C1 segment of cervical spinal cord (tissue), 14 donors: Measurements from ENCODE around the gene MMP25.
A peak's percentile ranks its signal among the peaks of the same experiment; 100 is the strongest.

Experiments
- DNase-seq, 14 donors: peaks; one replicate each; lab custom pipeline; 2025; lab: John Stamatoyannopoulos, UW

Gene MMP25

DNA sequence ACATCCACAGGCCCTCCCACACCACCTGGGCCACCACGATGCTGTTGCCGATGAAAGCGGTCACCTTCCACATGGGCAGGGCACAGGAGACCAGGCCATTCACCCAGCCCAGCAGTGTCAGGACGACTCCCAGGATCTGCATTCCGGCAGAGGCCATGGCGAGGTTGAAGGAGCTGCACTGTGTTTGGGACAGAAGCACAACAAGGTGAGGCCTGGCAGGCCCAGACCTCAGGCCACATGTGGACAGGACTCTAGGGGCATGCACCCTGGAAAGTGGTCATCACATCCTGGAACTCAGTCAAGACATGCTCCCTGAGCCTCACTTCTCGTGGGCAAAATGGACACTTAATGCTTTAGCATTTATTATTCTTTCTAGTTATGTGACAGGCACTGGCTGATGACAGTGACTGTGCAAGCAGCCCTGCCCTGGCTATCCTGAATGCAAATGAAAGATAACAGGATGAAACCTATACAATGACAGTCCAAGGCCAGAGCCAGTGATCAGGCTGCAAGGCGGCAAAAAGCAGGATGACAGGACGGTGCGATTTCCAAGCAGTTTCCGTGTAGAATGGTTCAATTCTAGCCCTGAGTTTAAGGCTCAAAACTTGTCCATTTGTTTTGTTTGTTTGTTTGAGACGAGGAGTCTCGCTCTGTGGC, 30.4 kb upstream of the MMP25 start:
- no peak for DNase-seq

DNA sequence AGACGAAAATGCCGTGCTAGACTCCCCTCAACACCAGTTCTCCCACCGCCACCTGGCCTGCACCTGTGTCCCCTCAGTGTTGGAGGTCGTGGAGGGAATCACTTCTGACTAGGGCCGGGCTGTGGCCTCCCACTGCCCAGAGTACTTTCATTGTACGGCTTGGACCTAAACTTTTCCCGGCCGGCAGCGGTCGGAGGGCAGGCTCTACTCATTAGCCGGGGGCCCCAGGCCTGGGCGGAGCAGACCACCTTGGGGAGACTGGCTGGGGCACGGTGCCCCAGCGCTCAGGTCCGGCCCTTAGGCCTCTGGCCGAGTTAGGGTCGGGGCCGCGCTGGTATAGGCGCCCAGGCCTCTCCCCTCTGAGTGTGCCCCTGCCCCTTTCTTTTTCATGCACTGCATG, 29.0 kb upstream of the MMP25 start:
- DNase-seq = no peak

DNA sequence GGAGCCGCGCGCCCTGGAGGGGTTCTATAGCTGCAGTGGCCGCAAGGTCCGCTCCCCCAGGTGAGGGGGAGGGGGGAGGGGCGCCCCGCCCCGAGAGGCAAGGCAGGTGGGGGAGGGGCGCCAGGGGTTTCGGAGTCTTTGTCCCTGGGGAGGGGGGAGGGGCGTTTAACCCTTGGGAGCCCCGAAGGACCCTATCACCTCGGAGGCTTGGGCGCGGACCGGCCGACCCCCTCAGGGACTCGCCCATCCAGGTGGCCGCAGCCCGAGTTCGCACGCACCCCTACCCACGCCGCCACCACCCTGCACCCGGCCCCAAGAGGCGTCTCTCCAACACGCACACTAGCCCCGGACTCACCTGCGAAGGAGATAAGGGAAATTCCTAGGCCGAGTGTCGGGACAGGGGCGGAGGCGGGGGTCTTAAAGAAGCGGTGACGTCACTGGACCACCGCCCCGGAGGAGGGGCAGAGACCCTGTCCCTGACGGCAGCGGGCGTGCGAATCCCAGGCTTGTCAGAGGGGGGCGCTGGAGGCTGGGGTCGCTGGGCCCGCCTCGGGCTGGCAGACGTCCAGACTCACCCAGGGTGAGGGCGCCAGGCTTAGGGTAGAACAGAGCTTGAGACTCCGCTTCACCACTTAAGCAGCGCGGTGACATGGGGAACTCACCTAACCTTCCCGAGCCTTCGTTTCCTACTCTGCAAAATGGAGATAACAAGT, 28.4 kb upstream of the MMP25 start, which contains the start of gene CLDN6:
Gene CLDN6, minus strand, starts transcription at position 390 of the 713 bp plus-strand sequence. CDS start 2,162 bp downstream, outside the sequence.
- DNase-seq = no peak

DNA sequence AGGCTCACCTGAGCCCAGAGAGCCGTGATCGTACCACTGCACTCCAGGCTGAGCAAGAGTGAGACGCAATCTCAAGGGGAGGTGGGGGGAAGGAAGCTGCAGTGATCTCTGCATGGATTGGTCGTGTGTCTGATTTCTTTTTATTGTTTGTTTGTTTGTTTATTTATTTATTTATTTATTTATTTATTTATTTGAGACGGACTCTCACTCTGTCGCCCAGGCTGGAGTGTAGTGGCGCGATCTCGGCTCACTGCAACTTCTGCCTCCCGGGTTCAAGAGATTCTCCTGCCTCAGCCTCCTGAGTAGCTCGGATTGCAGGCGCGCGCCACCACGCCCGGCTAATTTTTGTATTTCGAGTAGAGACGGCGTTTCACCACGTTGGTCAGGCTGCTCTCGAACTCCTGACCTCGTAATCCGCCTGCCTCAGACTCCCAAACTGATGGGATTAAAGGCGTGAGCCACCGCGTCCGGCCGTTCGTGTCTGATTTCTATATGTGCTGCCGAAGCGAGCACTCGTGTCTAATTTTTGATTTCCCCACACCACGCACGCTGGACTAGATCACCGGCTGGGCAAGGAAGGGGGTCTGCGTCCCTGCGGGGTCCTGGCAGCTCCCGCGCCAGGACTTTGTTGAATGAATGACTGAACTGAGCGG, 26.6 kb upstream of the MMP25 start:
- DNase-seq = no peak

DNA sequence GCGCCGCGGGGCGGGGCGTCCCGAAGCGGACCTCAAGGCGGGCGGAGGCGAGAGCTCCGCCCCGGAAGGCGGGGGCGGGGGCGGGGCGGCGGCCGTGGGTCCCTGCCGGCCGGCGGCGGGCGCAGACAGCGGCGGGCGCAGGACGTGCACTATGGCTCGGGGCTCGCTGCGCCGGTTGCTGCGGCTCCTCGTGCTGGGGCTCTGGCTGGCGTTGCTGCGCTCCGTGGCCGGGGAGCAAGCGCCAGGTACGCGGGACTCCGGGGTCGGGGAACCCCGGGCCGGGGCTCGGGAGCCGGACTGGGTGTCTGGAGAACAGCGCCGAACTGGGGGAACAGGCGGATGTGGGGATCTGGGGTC, 26.1 kb upstream of the MMP25 start, which contains the start of gene TNFRSF12A:
Gene TNFRSF12A, plus strand, starts transcription at position 122 of the 357 bp plus-strand sequence. Its CDS starts 30 bp downstream, at position 152.
- DNase-seq = peak in 11 of 14 donors; percentile 19 to 66 (median 39)

DNA sequence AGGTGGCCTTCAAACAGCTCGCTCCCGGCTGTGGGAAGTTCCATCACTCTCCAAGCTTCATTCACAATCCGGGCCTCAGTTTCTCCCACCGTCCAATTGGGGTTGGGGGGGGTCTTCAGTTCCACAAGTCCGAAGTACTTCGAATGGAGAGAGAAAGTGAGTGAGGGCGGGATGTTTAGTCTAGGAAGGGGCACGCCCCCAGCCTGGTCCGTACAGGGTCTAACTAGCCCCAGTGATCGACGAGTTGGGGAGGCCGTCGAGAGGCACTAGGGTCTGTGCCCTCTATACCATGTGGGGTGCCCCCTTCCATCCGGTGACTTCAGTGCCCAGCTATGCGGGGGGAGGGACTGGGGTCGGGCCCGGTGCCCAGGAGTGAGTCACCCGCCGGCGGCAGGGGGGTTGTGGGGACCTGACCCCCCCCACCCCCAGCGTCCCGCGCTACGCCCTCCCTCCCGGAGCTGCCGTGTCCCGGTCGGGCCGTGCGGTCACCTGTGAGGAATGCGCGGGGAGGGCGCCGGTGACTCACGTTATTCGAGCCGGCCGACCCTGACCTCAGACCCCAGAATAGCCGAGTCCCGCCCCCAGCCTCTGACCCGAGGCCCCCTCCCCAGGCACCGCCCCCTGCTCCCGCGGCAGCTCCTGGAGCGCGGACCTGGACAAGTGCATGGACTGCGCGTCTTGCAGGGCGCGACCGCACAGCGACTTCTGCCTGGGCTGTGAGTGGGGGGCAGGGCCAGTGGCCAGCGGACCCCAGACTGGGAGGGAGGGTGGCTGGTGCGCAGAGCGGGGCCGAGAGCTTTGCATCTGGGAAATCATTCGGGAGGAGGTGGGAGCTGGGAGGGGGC, 25.5 kb upstream of the MMP25 start:
- peak in 8 of 14 donors; percentile 14 to 81 (median 38) for DNase-seq

DNA sequence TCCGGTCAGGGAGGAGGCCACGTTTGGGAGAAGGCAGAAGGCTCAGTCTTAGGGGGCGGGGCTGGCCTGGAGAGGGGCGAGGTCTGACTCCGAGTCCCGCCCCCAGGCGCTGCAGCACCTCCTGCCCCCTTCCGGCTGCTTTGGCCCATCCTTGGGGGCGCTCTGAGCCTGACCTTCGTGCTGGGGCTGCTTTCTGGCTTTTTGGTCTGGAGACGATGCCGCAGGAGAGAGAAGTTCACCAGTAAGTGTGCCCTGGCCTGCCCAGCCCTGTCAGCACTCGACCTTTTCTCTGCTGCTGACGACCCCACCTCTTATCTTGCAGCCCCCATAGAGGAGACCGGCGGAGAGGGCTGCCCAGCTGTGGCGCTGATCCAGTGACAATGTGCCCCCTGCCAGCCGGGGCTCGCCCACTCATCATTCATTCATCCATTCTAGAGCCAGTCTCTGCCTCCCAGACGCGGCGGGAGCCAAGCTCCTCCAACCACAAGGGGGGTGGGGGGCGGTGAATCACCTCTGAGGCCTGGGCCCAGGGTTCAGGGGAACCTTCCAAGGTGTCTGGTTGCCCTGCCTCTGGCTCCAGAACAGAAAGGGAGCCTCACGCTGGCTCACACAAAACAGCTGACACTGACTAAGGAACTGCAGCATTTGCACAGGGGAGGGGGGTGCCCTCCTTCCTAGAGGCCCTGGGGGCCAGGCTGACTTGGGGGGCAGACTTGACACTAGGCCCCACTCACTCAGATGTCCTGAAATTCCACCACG, 24.7 kb upstream of the MMP25 start:
- DNase-seq = peak in 6 of 14 donors; percentile 21 to 68 (median 46)

DNA sequence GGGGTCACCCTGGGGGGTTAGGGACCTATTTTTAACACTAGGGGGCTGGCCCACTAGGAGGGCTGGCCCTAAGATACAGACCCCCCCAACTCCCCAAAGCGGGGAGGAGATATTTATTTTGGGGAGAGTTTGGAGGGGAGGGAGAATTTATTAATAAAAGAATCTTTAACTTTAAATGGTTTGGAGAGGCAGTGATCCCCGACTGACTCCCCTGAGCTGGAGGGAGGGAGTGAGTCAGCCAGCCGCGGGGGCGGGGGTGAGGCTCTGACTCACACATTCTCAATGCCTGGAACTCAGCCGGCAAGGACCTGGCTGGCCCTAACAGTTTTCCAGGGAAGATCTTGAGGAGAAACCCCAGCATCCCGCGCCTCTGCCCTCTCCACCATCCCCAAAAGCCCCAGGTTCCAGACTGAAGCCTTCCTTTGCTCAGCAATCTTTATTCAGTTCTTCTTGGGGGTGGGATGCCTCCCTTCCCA, 24.1 kb upstream of the MMP25 start:
- DNase-seq = peak in 7 of 14 donors; percentile 14 to 83 (median 36)

DNA sequence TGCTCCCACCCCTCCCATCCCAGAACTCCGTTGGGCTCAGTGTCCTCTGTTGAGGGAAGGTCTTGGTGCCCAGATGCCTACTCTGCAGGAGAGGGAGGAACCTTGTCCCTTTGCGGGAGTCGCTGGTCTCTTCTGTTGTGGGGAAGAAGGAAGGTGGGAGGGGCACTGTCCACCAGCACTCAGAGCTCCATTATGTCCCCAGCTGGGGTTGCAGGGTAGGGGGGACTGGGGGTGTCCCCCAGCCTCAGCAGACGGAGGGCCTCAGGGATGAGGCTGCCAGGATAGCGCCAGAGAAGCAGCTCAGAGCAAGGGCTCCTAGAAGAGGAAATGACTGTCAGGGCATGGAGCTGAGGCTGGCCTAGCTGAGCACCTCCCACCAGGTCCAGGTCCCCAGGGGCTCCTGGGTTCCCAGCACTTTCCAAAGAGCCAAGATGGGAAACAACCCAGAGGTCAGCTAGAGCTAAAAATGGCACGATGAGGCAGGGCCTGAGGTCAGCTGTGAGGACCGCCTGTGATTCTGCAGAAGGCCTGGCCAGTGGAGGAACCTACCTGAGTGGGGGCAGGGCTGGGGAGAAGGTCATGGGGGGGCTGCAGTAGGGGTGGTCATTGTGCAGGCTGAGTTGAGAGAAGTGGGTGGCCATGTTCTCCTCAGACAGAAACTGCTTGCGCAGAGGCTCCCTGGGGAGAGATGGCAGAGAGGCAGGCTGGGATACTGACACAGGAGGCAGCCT, 23.5 kb upstream of the MMP25 start:
- DNase-seq = no peak

DNA sequence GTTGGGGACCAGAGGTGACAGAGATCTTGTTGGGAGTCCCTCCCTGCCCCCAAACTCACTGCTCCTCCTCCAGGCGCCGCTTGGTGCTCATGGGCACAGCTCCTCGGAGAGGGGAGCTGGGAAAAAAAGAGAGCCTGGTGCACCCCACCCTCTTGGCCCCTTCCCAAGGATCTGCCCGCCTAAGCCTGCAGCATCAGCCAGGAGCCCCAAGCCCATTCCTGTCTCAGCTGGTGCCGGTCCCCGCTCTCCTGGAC, 23.0 kb upstream of the MMP25 start:
- DNase-seq = peak in 7 of 14 donors; percentile 59 to 76 (median 67)

DNA sequence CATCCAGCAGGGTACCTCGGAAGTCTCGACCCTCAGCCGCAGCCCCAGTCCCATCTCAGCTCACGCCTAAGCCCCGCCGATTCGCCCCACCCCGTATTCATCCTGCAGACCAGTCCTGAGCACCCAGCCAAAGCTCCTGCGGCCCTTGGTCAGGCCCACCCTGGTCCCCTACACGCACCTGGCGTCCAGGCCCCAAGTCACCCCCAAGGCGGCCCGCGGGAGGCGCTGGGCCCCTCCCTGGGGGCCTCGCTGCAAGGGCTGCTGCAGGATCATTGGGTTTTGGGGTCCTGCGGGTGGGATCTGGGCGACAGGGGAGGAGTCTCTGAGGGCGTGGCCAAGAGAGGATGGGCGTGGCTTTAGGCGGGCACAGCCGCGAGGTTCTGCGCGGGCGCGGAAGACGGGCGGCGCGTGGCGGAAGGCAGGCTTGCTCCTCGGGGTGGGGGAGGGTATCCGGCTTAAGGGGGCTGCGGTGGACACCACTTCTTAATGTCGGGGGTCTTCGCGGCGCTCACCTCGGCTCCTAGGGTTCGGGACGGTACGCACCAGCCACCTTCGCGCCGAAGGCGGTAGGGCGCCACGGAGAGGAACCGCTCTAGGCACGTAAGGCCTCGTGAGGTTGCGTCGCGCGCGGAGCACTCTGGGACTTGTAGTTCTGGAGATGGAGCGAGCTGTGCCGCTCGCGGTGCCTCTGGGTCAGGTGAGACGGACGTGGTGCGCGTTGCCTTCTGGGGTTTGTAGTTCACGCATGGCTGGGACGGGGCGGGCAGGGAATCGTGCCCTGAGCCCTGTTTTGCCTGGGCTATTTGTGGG, 22.5 kb upstream of the MMP25 start, which contains the start of the genes HCFC1R1 and THOC6:
Gene HCFC1R1, minus strand, starts transcription at position 274 of the 810 bp plus-strand sequence. Its CDS starts 1 bp downstream, at position 273.
Gene THOC6, plus strand, starts transcription at position 367 of the 810 bp plus-strand sequence. Its CDS starts 292 bp downstream, at position 659.
- peak; percentile 88 to 97 (median 94) for DNase-seq

DNA sequence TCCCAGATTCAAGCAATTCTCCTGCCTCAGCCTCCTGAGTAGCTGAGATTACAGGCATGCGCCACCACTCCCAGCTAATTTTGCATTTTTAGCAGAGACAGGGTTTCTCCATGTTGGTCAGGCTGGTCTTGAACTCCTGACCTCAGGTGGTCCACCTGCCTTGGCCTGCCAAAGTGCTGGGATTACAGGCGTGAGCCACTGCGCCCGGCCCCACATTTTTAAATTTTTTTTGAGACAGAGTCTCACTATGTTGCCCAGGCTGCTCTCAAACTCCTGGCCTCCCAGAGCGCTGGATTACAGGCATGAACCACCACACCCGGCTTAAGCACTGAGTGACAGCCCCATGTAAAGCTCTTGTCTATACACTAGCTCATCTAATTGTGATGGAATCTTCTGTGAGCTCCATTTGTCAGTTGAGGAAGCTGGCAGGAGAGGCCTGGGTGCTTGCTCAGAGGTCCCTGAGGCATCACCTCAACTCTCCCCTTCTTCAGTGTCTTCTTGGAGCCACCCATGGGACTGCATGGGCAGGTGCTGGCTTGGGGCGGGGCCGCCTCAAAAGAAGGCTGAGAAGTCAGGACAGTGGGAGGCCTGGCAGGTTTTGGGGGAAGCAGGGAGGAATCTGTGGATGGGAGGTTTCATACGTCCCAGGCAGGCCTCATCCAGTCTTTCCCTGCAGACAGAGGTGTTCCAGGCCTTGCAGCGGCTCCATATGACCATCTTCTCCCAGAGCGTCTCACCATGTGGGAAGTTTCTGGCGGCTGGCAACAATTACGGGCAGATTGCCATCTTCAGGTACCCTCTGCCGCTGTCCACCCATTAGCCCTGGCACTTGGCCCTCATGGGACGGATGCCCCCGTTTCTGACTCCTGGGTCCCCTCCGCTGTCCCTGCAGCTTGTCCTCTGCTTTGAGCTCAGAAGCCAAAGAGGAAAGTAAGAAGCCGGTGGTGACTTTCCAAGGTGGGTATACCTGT, 21.0 kb upstream of the MMP25 start:
- DNase-seq = no peak

DNA sequence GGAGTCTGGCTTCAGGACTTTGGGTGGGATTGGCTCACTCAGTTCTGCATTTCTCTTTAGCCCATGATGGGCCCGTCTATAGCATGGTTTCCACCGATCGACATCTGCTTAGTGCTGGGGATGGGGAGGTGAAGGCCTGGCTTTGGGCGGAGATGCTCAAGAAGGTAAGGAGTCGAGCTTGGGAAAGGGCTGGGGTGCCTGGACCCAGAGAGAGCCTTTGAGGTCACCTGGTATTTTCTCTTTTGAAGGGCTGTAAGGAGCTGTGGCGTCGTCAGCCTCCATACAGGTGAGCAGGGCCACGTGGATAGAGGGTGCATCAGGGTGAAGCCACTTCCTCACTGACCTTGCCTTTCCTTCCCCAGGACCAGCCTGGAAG, 20.4 kb upstream of the MMP25 start:
- DNase-seq = no peak

DNA sequence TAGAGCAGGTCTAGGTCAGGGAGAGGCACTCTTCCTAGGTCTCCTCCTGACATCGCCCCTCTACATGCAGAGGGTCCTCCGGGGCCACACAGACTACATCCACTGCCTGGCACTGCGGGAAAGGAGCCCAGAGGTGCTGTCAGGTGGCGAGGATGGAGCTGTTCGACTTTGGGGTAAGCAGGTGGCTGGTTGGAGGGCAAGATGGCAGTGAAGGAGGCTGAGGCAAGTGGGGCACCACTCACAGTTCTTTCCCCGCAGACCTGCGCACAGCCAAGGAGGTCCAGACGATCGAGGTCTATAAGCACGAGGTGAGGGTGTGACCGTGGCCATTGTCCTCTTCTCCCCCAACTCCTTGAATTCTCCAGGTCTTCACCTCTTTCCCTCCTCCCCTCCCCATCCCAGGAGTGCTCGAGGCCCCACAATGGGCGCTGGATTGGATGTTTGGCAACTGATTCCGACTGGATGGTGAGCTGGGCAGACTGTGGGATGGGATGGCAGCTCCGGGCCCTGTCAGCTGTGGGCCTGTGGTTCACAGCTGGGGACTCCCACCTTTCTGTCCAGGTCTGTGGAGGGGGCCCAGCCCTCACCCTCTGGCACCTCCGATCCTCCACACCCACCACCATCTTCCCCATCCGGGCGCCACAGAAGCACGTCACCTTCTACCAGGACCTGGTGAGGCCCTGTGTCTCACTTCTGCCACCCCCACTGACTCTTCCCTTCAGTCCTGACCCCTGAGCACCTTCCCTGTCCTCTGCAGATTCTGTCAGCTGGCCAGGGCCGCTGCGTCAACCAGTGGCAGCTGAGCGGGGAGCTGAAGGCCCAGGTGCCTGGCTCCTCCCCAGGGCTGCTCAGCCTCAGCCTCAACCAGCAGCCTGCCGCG, 19.5 kb upstream of the MMP25 start:
- DNase-seq = no peak

DNA sequence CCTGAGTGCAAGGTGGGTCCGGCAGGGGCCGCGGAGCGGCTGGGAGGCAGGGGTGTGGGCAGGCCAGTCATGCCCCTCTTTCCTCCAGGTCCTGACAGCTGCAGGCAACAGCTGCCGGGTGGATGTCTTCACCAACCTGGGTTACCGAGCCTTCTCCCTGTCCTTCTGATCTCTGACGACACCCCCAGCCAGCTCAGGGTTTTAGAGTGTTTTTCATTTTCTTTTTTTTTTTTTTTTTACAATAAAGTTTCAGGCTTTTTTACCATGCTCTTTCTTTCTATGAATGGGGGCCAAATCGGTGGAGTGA, 18.9 kb upstream of the MMP25 start:
- no peak for DNase-seq

DNA sequence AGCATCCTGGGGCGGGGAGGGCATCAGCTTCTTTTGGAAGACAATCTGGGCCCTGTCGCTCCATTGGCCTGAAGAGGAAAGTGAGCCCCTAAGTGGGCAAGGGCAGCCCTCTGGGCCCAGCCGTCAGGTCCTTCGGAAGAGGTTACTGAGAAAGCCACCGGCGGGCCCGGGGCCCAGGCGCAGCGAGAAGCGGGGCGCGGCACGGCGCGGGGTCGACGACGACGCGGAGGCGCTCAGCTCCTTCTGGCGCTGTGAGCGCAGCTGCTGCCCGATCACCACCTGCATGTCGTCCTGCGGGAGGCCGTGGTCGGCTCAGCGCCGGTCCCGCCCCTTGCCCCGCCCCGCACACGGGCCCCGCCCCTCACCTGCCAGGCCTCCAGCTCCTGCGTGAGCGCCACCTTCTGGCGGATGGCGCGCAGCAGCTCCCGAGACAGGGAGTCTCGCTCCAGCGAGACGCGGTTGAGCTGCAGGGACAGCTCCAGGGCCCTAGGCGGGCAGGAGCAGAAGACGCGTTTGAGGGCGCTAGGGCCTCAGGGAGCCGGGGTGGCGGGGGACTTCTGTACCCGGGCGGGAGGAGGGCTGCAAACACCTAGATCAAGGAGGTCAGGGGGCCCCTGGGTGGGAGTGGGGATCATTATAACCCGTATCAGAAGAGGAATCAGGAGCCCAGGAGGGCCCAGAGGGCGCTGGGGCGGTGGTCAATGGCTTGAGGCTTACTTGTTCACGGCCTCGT, 18.2 kb upstream of the MMP25 start:
- DNase-seq = peak in 8 of 14 donors; percentile 13 to 85 (median 36)
